IPS-20b (cell line): ENCODE results near the gene PTPRN2.

Source experiments
- H3K27ac ChIP-seq: one replicate; pipeline ENCODE4 v1.5.1; 2013; ENCODE audit warnings: low read length
- H3K27me3 ChIP-seq: 2 replicates; pipeline ENCODE4 v1.6.1; 2013; ENCODE audit warnings: mild to moderate bottlenecking, low read length, inconsistent platforms; ENCODE audit not compliant: insufficient read depth
- H3K36me3 ChIP-seq: 2 replicates; pipeline ENCODE4 v1.6.1; 2013; ENCODE audit warnings: low read depth, mild to moderate bottlenecking, inconsistent platforms, low read length, moderate library complexity; ENCODE audit not compliant: insufficient read depth
- H3K4me1 ChIP-seq: 2 replicates; pipeline ENCODE4 v1.6.1; 2013; ENCODE audit warnings: mild to moderate bottlenecking, control low read depth, inconsistent platforms, low read length, moderate library complexity; ENCODE audit not compliant: insufficient read depth
- H3K4me3 ChIP-seq: 2 replicates; pipeline ENCODE4 v1.5.1; 2013; ENCODE audit warnings: mild to moderate bottlenecking, low read length, inconsistent platforms
- H3K9ac ChIP-seq: 2 replicates; pipeline ENCODE4 v1.6.1; 2013; ENCODE audit warnings: low read depth, mild to moderate bottlenecking, inconsistent platforms, low read length, moderate library complexity
- H3K9me3 ChIP-seq: 2 replicates; pipeline ENCODE4 v1.6.1; 2013; ENCODE audit warnings: mild to moderate bottlenecking, low read depth, low read length, inconsistent platforms; ENCODE audit not compliant: insufficient read depth

PTPRN2 gene

GRCh38 chr7:157581740-157582139 lies 1005.9 kb downstream of the PTPRN2 start:
- peaks cover 52% of the 10 kb centered on the region for H3K9me3 ChIP-seq
- no peak overlapping the region for H3K4me3 ChIP-seq
- H3K4me1 ChIP-seq, result no peaks in the 10 kb centered on the region
- peaks cover 7% of the 10 kb centered on the region; the same call in 1 of the 2 replicates for H3K27me3 ChIP-seq
- H3K9ac ChIP-seq, result no peak overlapping the region
- H3K36me3 ChIP-seq, result no peaks in the 10 kb centered on the region
- no peak overlapping the region for H3K27ac ChIP-seq

- H3K4me1 ChIP-seq, result no peaks in the 10 kb centered on the region
- no peak overlapping the region for H3K27ac ChIP-seq
- peaks cover 50% of the 10 kb centered on the region for H3K9me3 ChIP-seq
- H3K36me3 ChIP-seq, result no peaks in the 10 kb centered on the region
- H3K27me3 ChIP-seq, result no peaks in the 10 kb centered on the region
- no peak overlapping the region for H3K9ac ChIP-seq
- H3K4me3 ChIP-seq, result no peak overlapping the region
These were observed 1007.3 kb downstream of the PTPRN2 start for GRCh38 chr7:157580324-157580723.

- peaks cover 50% of the 10 kb centered on the region for H3K9me3 ChIP-seq
These were observed 1008.2 kb downstream of the PTPRN2 start for GRCh38 chr7:157579425-157579824.

GRCh38 chr7:157577796-157578339 lies 1009.8 kb downstream of the PTPRN2 start:
- H3K27me3 ChIP-seq, result no peaks in the 10 kb centered on the region
- no peak overlapping the region for H3K9ac ChIP-seq
- H3K4me3 ChIP-seq, result no peak overlapping the region
- H3K4me1 ChIP-seq, result no peaks in the 10 kb centered on the region
- no peak overlapping the region for H3K27ac ChIP-seq
- no peaks in the 10 kb centered on the region for H3K36me3 ChIP-seq
- H3K9me3 ChIP-seq, result peaks cover 59% of the 10 kb centered on the region

More at GRCh38 chr7:157579425-157579824, 1008.2 kb downstream of the PTPRN2 start:
- H3K9ac ChIP-seq, result no peak overlapping the region
- H3K27ac ChIP-seq, result no peak overlapping the region
- no peak overlapping the region for H3K4me3 ChIP-seq
- H3K27me3 ChIP-seq, result no peaks in the 10 kb centered on the region
- no peaks in the 10 kb centered on the region for H3K4me1 ChIP-seq
- no peaks in the 10 kb centered on the region for H3K36me3 ChIP-seq

- no peak overlapping the region for H3K4me3 ChIP-seq
- no peaks in the 10 kb centered on the region for H3K27me3 ChIP-seq
- H3K36me3 ChIP-seq, result no peaks in the 10 kb centered on the region
- H3K27ac ChIP-seq, result no peak overlapping the region
- H3K9ac ChIP-seq, result no peak overlapping the region
- H3K9me3 ChIP-seq, result peaks cover 61% of the 10 kb centered on the region
- H3K4me1 ChIP-seq, result no peaks in the 10 kb centered on the region
These were observed 1010.6 kb downstream of the PTPRN2 start for GRCh38 chr7:157577061-157577460.

GRCh38 chr7:157576415-157576814 lies 1011.2 kb downstream of the PTPRN2 start:
- Histone ChIP-seq H3K9ac (no peak overlapping the region), H3K9me3 (peaks cover 64% of the 10 kb centered on the region), H3K27me3 (no peaks in the 10 kb centered on the region), H3K4me1 (no peaks in the 10 kb centered on the region), H3K27ac (no peak overlapping the region), H3K4me3 (no peak overlapping the region), H3K36me3 (no peaks in the 10 kb centered on the region)

- Histone ChIP-seq H3K9ac (no peak overlapping the region), H3K36me3 (no peaks in the 10 kb centered on the region), H3K27ac (no peak overlapping the region), H3K4me1 (no peaks in the 10 kb centered on the region), H3K27me3 (no peaks in the 10 kb centered on the region), H3K4me3 (no peak overlapping the region), H3K9me3 (peaks cover 60% of the 10 kb centered on the region)
These were observed 1011.8 kb downstream of the PTPRN2 start for GRCh38 chr7:157575777-157576176.

- H3K9me3 ChIP-seq, result peaks cover 67% of the 10 kb centered on the region
- no peaks in the 10 kb centered on the region for H3K36me3 ChIP-seq
- peaks cover 6% of the 10 kb centered on the region for H3K27me3 ChIP-seq
- H3K27ac ChIP-seq, result no peak overlapping the region
- H3K9ac ChIP-seq, result no peak overlapping the region
- no peaks in the 10 kb centered on the region for H3K4me1 ChIP-seq
- H3K4me3 ChIP-seq, result no peak overlapping the region
These were observed 1012.6 kb downstream of the PTPRN2 start for GRCh38 chr7:157574914-157575586.

- H3K27ac ChIP-seq, result no peak overlapping the region
- no peak overlapping the region for H3K9ac ChIP-seq
- no peaks in the 10 kb centered on the region for H3K36me3 ChIP-seq
- H3K9me3 ChIP-seq, result peaks cover 65% of the 10 kb centered on the region
- H3K4me1 ChIP-seq, result no peaks in the 10 kb centered on the region
- peaks cover 14% of the 10 kb centered on the region for H3K27me3 ChIP-seq
- no peak overlapping the region for H3K4me3 ChIP-seq
These were observed 1013.4 kb downstream of the PTPRN2 start for GRCh38 chr7:157574120-157574825.

- Histone ChIP-seq H3K27ac (no peak overlapping the region), H3K4me3 (no peak overlapping the region), H3K9me3 (peaks cover 61% of the 10 kb centered on the region), H3K4me1 (no peaks in the 10 kb centered on the region), H3K9ac (no peak overlapping the region), H3K36me3 (no peaks in the 10 kb centered on the region), H3K27me3 (peaks cover 22% of the 10 kb centered on the region)
These were observed 1014.4 kb downstream of the PTPRN2 start for GRCh38 chr7:157573244-157573643.

GRCh38 chr7:157572622-157573021 lies 1015.0 kb downstream of the PTPRN2 start:
- no peak overlapping the region for H3K9ac ChIP-seq
- H3K36me3 ChIP-seq, result no peaks in the 10 kb centered on the region
- peaks cover 28% of the 10 kb centered on the region for H3K27me3 ChIP-seq
- peaks cover 58% of the 10 kb centered on the region for H3K9me3 ChIP-seq
- no peaks in the 10 kb centered on the region for H3K4me1 ChIP-seq
- H3K27ac ChIP-seq, result no peak overlapping the region
- no peak overlapping the region for H3K4me3 ChIP-seq
